Tibial nerve (tissue), 4 donors: Measurements from ENCODE around the gene SATB1.

Experiments
- CTCF ChIP-seq, 5 experiments: fragments of 200-600 bp in 3 of 5; fragments of 450-650 bp in 2 of 5; sonication (generic) in 3 of 5; IDR thresholded peaks; one replicate each; pipeline ENCODE4 v1.5.1; 2016 to 2019; ENCODE audit warnings: antibody characterized with exemption in 5 of 5, mild to moderate bottlenecking in 3 of 5, moderate library complexity in 2 of 5
- EP300 ChIP-seq, 2 donors: sonication (generic); formaldehyde crosslinking; IDR thresholded peaks; one replicate each; pipeline ENCODE4 v1.6.1; 2017; ENCODE audit warnings: antibody characterized with exemption in 2 of 2, mild to moderate bottlenecking in 1 of 2

- TF ChIP-seq EP300 (IDR thresholded peaks at IDR 0.05) (no peak), CTCF (IDR thresholded peaks at IDR 0.05) (no peak)
These were observed 46.9 kb downstream of the SATB1 start for GRCh38 chr3:18378218-18378617.
